ENCODE results near the gene HCCS.
A peak's percentile ranks its signal among the peaks of the same experiment; 100 is the strongest.

The HCCS gene

GRCh38 chrX:11148401-11148800 lies 37.3 kb downstream of the HCCS start:
- Histone ChIP-seq H3K4me3 (ENCODE audit: low read length) (no peak overlapping the region), H3K9ac (ENCODE audit: low read length) (no peak overlapping the region), H3K36me3 (ENCODE audit: control insufficient read depth, insufficient read depth, low read length, severe bottlenecking) (no peaks in the 10 kb centered on the region), H3K4me1 (ENCODE audit: control insufficient read depth, insufficient read depth, low read length) (no peaks in the 10 kb centered on the region), H3K27me3 (replicated peaks; ENCODE audit: control insufficient read depth, insufficient read depth, low read length) (peaks cover under 1% of the 10 kb centered on the region), H3K9me3 (ENCODE audit: control insufficient read depth, low read length) (no peaks in the 10 kb centered on the region)
- DNase-seq (ENCODE audit: low read depth), result no peak

- Histone ChIP-seq H3K4me3 (ENCODE audit: low read length) (no peak overlapping the region), H3K9ac (ENCODE audit: low read length) (no peak overlapping the region), H3K4me1 (ENCODE audit: control insufficient read depth, insufficient read depth, low read length) (no peaks in the 10 kb centered on the region), H3K27me3 (replicated peaks; ENCODE audit: control insufficient read depth, insufficient read depth, low read length) (no peaks in the 10 kb centered on the region), H3K9me3 (ENCODE audit: control insufficient read depth, low read length) (no peaks in the 10 kb centered on the region), H3K36me3 (ENCODE audit: control insufficient read depth, insufficient read depth, low read length, severe bottlenecking) (peaks cover 7% of the 10 kb centered on the region)
- DNase-seq (ENCODE audit: low read depth), result peak; percentile 39
Measured at GRCh38 chrX:11151799-11152559, 40.8 kb downstream of the HCCS start.

GRCh38 chrX:11159149-11159548 lies 48.0 kb downstream of the HCCS start:
- Histone ChIP-seq H3K9ac (ENCODE audit: low read length) (no peak overlapping the region), H3K4me3 (ENCODE audit: low read length) (no peak overlapping the region), H3K36me3 (ENCODE audit: control insufficient read depth, insufficient read depth, low read length, severe bottlenecking) (peaks cover 5% of the 10 kb centered on the region), H3K9me3 (ENCODE audit: control insufficient read depth, low read length) (no peaks in the 10 kb centered on the region), H3K4me1 (ENCODE audit: control insufficient read depth, insufficient read depth, low read length) (no peaks in the 10 kb centered on the region), H3K27me3 (replicated peaks; ENCODE audit: control insufficient read depth, insufficient read depth, low read length) (no peaks in the 10 kb centered on the region)
- DNase-seq (ENCODE audit: low read depth), result no peak

- Histone ChIP-seq H3K4me1 (ENCODE audit: control insufficient read depth, insufficient read depth, low read length) (peaks cover 16% of the 10 kb centered on the region), H3K9ac (ENCODE audit: low read length) (no peak overlapping the region), H3K9me3 (ENCODE audit: control insufficient read depth, low read length) (no peaks in the 10 kb centered on the region), H3K36me3 (ENCODE audit: control insufficient read depth, insufficient read depth, low read length, severe bottlenecking) (peaks cover 16% of the 10 kb centered on the region), H3K4me3 (ENCODE audit: low read length) (no peak overlapping the region), H3K27me3 (replicated peaks; ENCODE audit: control insufficient read depth, insufficient read depth, low read length) (peaks cover 5% of the 10 kb centered on the region)
- no peak for DNase-seq (ENCODE audit: low read depth)
Measured at GRCh38 chrX:11164433-11164832, 53.3 kb downstream of the HCCS start.

GRCh38 chrX:11171956-11172355 lies 60.8 kb downstream of the HCCS start:
- Histone ChIP-seq H3K9me3 (ENCODE audit: control insufficient read depth, low read length) (no peaks in the 10 kb centered on the region), H3K27me3 (replicated peaks; ENCODE audit: control insufficient read depth, insufficient read depth, low read length) (no peaks in the 10 kb centered on the region), H3K9ac (ENCODE audit: low read length) (no peak overlapping the region), H3K4me3 (ENCODE audit: low read length) (no peak overlapping the region), H3K4me1 (ENCODE audit: control insufficient read depth, insufficient read depth, low read length) (peaks cover 16% of the 10 kb centered on the region), H3K36me3 (ENCODE audit: control insufficient read depth, insufficient read depth, low read length, severe bottlenecking) (peaks cover 36% of the 10 kb centered on the region)
- no peak for DNase-seq (ENCODE audit: low read depth)

- Histone ChIP-seq H3K9ac (ENCODE audit: low read length) (no peak overlapping the region), H3K9me3 (ENCODE audit: control insufficient read depth, low read length) (no peaks in the 10 kb centered on the region), H3K4me3 (ENCODE audit: low read length) (no peak overlapping the region), H3K27me3 (replicated peaks; ENCODE audit: control insufficient read depth, insufficient read depth, low read length) (no peaks in the 10 kb centered on the region), H3K36me3 (ENCODE audit: control insufficient read depth, insufficient read depth, low read length, severe bottlenecking) (peaks cover 35% of the 10 kb centered on the region), H3K4me1 (ENCODE audit: control insufficient read depth, insufficient read depth, low read length) (peaks cover 16% of the 10 kb centered on the region)
- DNase-seq (ENCODE audit: low read depth), result no peak
Measured at GRCh38 chrX:11172415-11172814, 61.3 kb downstream of the HCCS start.
